ENCODE results near the gene DNAH3. TPM values are rescaled to one million over a fixed set of nuclear protein-coding genes. Genes with fewer than 3 reads are reported as not detected.

The DNAH3 gene
- total and polyA plus RNA-seq, 2 of the 8 experiments (the other 6 are each of a cell fraction or from before 2014, with no cell fraction given): 0.57 to 0.71 TPM

- TF ChIP-seq TAF7 (optimal IDR thresholded peaks at IDR 0.05; ENCODE audit: borderline replicate concordance, low read depth, low read length): no peak
Measured at GRCh38 chr16:21120976-21121520, 29.6 kb downstream of the DNAH3 start (continued).

Measured in H1 (cell line).